HG03460 (cell line): Measurements from ENCODE around the gene PBX3.

Experiments used
- ATAC-seq: cut with Tn5 transposase; IDR thresholded peaks from one replicate; pipeline ENCODE4 v1.9.1; 2021; ENCODE audit not compliant: unreplicated experiment

PBX3 gene

DNA sequence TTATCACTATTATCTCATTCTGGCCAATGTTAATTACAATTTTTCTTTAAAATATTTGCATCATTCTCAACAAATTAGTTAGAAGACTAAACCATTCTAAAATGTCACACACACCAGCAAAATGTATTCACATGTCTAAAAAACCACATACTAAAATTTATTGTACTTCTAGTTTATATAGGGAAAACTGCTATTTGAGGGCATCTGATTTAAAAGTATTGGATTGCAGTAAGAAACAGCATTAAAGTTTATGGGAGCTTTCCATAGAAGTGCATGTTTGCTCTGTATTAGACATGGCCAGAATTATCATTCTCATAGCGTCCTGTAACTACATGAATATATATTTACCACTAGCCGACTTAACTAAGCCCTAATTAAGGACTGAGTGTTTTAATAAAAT, 150.3 kb downstream of the PBX3 start:
- no peak for ATAC-seq

DNA sequence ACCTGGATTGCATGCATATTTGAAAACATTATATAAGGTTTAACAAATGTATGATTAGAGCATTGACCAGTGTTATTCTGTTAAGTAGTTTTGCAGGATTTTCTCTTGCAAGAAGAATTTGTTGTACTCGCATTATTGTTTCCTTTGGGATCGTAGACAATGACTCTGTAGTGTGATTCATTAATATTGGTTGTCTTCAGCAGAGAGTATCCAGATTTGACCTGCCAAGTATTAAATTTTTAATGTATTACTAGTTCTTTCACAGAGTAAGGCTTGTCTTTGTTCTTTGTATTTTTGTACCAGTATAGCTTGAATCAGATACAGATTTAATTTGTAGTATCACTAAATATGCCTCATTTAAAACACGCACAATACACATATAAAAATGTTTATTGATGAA, 155.0 kb downstream of the PBX3 start:
- no peak for ATAC-seq

GRCh38 chr9:125902831-125903512, 155.8 kb downstream of the PBX3 start:
- ATAC-seq: no peak

- ATAC-seq: no peak
These were observed 157.1 kb downstream of the PBX3 start for GRCh38 chr9:125904155-125904851.

DNA sequence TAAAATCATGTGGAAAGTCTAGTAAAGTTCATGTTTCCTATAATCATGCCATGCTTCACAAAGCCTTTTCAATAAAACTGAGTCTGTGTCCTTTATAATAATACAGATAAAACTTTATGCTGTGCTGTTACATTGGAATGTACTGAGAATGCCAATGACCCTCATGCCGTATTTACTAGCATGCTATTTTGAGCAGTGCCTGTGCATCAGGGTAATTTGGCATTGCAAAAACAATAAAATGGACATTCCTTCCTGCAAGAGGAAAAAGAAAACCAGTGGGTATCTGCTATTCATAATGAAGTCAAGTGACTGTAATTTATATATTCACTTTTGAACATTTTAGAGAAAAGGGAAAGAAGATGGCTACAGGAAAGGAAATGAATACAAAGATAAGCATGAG, 159.0 kb downstream of the PBX3 start:
- ATAC-seq: no peak

GRCh38 chr9:125906893-125907292, 159.7 kb downstream of the PBX3 start:
- ATAC-seq: no peak

- ATAC-seq: no peak
These were observed 161.0 kb downstream of the PBX3 start for GRCh38 chr9:125908136-125908535.

- ATAC-seq: no peak
These were observed 161.8 kb downstream of the PBX3 start for GRCh38 chr9:125908966-125909365.

DNA sequence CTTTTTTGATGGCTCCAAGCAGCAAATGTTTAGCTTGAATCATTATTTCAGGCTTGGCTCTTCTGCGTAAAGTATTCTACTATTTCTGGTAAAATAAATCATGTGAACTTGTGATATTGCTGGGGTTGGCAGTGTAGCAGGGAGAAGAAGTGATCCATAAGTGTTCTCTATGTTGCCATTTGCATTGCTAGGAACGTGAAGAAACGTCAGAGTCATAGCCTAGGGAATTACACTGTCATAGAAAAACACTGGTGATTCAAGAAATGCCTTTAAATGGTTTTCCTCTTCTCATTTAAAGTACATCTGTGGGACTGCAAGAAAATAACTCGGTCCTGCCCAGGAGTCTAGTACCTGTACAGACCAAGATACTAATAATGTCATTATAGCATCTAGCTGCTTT, 162.3 kb downstream of the PBX3 start:
- no peak for ATAC-seq

GRCh38 chr9:125910286-125910685, 163.1 kb downstream of the PBX3 start:
- ATAC-seq: no peak

DNA sequence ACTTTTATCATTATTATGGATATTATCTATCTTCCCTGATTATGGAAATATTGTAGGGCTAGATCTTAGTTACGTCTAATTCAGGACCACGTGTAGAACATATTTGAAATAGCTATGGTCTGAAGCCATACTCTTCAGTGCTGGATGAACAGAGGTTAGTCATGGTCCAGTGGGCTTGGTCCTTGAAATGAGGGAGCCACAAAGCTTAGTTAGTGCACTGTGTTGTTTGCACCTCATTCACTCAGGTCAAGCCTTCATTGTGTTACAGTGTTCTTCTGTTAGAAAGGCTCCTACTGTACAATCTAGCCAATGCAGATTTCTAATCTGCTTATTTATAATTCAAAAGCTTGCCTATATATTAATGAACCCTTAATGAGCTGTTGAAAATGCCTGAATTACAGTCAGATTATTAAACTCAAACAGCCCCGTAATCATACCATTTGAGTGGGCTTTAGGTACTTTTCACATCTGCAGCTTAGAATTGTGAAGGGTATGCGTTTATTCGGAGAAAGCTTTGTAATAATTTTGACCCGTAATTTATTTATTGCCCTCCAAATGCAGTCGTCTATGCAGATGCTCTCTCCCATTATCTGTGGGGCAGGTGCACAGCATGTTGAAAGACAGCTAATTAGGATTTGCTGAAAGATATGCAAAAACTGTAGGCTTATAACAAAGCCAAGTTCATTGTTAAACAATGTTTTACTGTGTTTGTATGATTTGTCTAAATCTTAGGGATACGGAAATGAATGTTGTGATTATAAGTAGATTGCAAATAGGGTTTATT, 164.9 kb downstream of the PBX3 start:
- no peak for ATAC-seq

DNA sequence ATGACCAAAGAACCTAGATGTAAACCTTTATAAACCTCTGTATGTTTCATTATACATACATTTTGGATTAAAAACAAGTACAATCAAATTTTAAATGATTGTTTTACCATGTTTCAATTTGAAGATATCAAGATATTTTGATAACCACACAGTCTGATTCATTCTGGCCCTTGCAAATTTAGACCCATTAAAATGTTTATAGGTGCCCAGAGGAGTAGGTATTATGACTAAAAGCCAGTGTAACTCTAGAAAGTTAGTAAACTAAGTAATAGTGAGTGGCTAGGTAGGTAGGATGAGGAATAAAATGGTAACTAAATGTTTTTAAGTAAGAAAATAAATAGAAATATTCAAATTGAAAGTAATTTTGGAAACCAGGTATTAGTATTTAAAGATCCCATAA, 165.5 kb downstream of the PBX3 start:
- no peak for ATAC-seq

GRCh38 chr9:125913551-125913950, 166.4 kb downstream of the PBX3 start:
- ATAC-seq: no peak

DNA sequence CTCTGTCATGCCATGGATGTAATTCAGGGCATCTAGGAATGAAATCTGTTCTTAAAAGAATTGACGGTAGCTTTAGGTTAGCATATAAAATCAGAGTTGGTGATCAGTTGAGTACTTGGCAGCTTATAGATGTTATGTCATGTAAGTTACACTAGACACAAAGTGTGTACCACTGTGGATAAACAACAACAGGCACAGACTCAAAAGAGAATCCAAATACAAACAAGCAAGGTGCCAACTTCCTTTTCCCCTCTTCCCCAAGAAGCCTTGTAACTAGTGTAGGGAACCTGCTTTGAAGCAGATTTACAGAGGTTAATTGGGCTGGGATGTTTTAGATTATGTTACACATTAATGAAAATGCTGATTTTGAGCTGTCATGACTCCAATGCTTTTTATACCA, 167.2 kb downstream of the PBX3 start:
- no peak for ATAC-seq

DNA sequence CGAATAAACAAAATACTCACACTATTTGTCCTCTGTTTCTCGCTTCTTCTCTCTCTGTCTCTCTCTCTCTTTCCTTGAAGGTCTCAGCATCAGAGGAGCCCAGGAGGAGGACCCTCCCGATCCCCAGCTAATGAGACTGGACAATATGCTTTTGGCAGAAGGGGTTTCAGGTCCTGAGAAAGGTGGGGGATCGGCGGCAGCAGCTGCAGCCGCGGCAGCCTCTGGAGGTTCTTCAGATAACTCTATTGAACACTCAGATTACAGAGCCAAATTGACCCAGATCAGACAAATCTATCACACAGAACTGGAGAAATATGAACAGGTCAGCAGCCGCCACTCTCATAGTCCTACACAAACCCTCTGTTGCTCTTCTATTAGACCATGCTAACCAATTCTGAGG, 168.4 kb downstream of the PBX3 start:
- no peak for ATAC-seq

- no peak for ATAC-seq
These were observed 172.4 kb downstream of the PBX3 start for GRCh38 chr9:125919565-125919964.

- no peak for ATAC-seq
These were observed 173.2 kb downstream of the PBX3 start for GRCh38 chr9:125920402-125920801.

GRCh38 chr9:125922854-125923253, 175.7 kb downstream of the PBX3 start:
- no peak for ATAC-seq

DNA sequence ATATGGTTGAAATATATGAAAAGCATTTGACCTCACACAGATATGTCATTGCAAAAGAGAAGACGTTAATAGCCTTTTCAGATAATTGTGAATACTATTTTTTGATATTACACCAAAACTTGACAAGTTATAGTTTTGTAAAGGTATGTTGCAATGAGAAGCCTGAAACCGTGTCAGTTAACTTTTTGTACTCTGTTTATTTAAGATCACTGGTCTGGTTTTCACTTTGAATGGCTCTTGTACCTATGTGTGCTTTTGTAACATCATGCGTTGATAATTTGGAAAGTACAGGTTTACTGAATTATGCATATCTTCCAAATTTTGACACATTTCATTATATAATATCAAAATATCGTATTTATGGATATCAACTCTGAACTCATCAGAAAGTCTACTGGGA, 177.2 kb downstream of the PBX3 start:
- ATAC-seq: no peak

DNA sequence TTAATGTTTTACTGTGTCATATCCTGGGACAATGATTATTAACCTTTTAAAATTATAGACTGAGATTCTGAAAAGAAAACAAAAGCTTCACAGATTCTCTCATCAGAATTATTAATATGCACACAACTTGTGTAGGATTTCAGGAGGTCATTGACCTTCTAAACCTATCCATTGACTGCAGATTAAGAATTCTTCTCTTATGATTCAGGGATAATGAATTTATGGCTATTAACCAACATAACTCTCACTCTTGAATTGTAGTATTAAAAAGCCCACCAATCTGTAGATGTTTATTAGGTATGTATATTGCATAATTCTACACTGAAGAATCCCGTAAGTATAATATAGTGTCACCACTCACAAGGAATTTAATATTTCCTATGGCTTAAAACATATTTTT, 179.8 kb downstream of the PBX3 start:
- ATAC-seq: no peak

DNA sequence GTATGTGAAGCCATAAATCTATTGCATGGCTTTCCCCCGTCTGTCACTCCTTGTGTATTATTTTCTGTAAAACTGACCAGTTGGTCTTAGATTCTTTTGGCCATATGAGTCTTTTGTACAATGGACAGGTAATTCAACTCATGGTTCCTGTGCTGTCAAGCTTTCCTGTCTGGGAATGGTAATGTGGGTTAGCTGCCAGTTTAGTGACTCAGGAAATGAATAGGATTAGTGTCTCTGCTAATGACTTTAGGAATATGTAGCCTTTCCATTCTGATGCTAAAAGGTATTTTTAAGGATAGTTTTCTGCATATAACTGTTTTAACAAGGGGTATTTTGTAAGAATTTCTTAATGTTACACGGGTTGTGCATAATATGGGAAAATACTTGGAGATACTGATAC, 182.7 kb downstream of the PBX3 start:
- ATAC-seq: no peak

DNA sequence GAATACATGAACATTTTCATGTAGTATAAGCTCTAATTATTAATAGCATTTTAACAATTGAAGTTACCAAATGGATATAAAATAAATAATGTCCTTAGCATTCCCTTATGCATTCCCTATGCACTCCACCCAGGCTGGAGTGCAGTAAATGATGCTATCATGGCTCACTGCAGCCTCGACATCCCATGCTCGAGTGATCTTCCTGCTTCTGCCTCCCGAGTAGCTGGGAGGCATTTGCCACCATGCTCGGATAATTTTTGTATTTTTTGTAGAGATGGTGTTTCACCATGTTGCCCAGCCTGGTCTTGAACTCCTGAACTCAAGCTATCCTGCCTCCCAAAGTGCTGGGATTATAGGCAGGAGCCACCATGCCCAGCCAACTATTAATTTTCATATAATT, 184.0 kb downstream of the PBX3 start:
- no peak for ATAC-seq
